Neural cell (in vitro differentiated cells): Measurements from ENCODE around the gene TBC1D22B. TPM values are rescaled to one million over a fixed set of nuclear protein-coding genes. Genes with fewer than 3 reads are reported as not detected.

ENCODE experiments used
- H2AFZ ChIP-seq: fragments of 200-600, 300-800 bp; sonication (generic), shearing (Covaris generic); 2 replicates; pipeline ENCODE4 v1.6.0; 2014; ENCODE audit warnings: low read depth, mild to moderate bottlenecking, antibody characterized with exemption, low read length, moderate library complexity
- H3F3A ChIP-seq: fragments of 200-600 bp; shearing (Covaris generic); 2 replicates; pipeline ENCODE4 v1.6.1; 2016; ENCODE audit warnings: mild to moderate bottlenecking, moderate library complexity, mixed read lengths, antibody characterized with exemption, low read length; ENCODE audit not compliant: insufficient read depth, poor library complexity, severe bottlenecking
- H3K27ac ChIP-seq: fragments of 200-600, 300-800 bp; sonication (generic), shearing (Covaris generic); 2 replicates; pipeline ENCODE4 v1.5.1; 2014; ENCODE audit warnings: mild to moderate bottlenecking, low read length, moderate library complexity
- H3K27me3 ChIP-seq: fragments of 300-800, 200-600 bp; sonication (generic), shearing (Covaris generic); 2 replicates; pipeline ENCODE4 v1.6.0; 2014; ENCODE audit warnings: mild to moderate bottlenecking, low read depth, low read length, moderate library complexity; ENCODE audit not compliant: insufficient read depth
- H3K36me3 ChIP-seq: fragments of 300-800, 200-600 bp; sonication (generic), shearing (Covaris generic); 2 replicates; pipeline ENCODE4 v1.5.1; 2014; ENCODE audit warnings: mild to moderate bottlenecking, antibody characterized with exemption, low read length, moderate library complexity; ENCODE audit not compliant: insufficient read depth
- H3K4me2 ChIP-seq: fragments of 300-800, 200-600 bp; sonication (generic), shearing (Covaris generic); 2 replicates; pipeline ENCODE4 v1.6.0; 2014; ENCODE audit warnings: mild to moderate bottlenecking, low read length
- H3K4me3 ChIP-seq: fragments of 300-800, 200-600 bp; sonication (generic), shearing (Covaris generic); 2 replicates; pipeline ENCODE4 v1.5.1; 2014; ENCODE audit warnings: mild to moderate bottlenecking, low read length, moderate library complexity
- H3K79me2 ChIP-seq: fragments of 200-600 bp; shearing (Covaris generic); replicated peaks from 2 replicates; pipeline ENCODE4 v1.6.0; 2014; ENCODE audit warnings: mild to moderate bottlenecking, low read length, moderate library complexity; ENCODE audit not compliant: insufficient read depth
- H3K9ac ChIP-seq: fragments of 300-800, 200-600 bp; sonication (generic), shearing (Covaris generic); 2 replicates; pipeline ENCODE4 v1.6.1; 2016; ENCODE audit warnings: mild to moderate bottlenecking, low read length, mixed read lengths
- H3K9me2 ChIP-seq: fragments of 200-600 bp; shearing (Covaris generic); 2 replicates; pipeline ENCODE4 v1.6.1; 2016; ENCODE audit warnings: mild to moderate bottlenecking, low read length, mixed read lengths; ENCODE audit not compliant: insufficient read depth
- H3K9me3 ChIP-seq: fragments of 200-600, 300-800 bp; sonication (generic), shearing (Covaris generic); 2 replicates; pipeline ENCODE4 v1.6.1; 2016; ENCODE audit warnings: mild to moderate bottlenecking, mixed run types, low read length, moderate library complexity, mixed read lengths
- H4K20me1 ChIP-seq: fragments of 200-600 bp; shearing (Covaris generic); 2 replicates; pipeline ENCODE4 v1.6.1; 2016; ENCODE audit warnings: mild to moderate bottlenecking, mixed run types; ENCODE audit not compliant: insufficient read depth
- CTCF ChIP-seq: fragments of 450-650 bp; IDR thresholded peaks from 2 replicates; pipeline ENCODE4 v1.5.1; 2014; ENCODE audit warnings: antibody characterized with exemption, mild to moderate bottlenecking, moderate library complexity; ENCODE audit not compliant: poor library complexity, severe bottlenecking
- EP300 ChIP-seq: fragments of 450-650 bp; conservative IDR thresholded peaks from 2 replicates; pipeline ENCODE4 v1.6.1; 2014; ENCODE audit warnings: antibody characterized with exemption, mild to moderate bottlenecking, moderate library complexity; ENCODE audit not compliant: poor library complexity, severe bottlenecking
- EZH2 ChIP-seq: fragments of 200-600, 300-800 bp; shearing (Covaris generic), sonication (generic); IDR thresholded peaks from 2 replicates; pipeline ENCODE4 v1.6.1; 2014; ENCODE audit warnings: antibody characterized with exemption, low read length, borderline replicate concordance, mild to moderate bottlenecking; ENCODE audit not compliant: insufficient read depth, poor library complexity, severe bottlenecking
- MXI1 ChIP-seq: fragments of 450-650 bp; conservative IDR thresholded peaks from 2 replicates; pipeline ENCODE4 v1.6.1; 2014; ENCODE audit warnings: antibody characterized with exemption, mild to moderate bottlenecking; ENCODE audit not compliant: poor library complexity, severe bottlenecking
- POLR2AphosphoS5 ChIP-seq: IDR thresholded peaks from 2 replicates; pipeline ENCODE4 v1.6.1; 2012
- RAD21 ChIP-seq: fragments of 450-650 bp; conservative IDR thresholded peaks from 2 replicates; pipeline ENCODE4 v1.6.1; 2014; ENCODE audit warnings: antibody characterized with exemption, mild to moderate bottlenecking, moderate library complexity
- REST ChIP-seq: IDR thresholded peaks from 2 replicates; pipeline ENCODE4 v1.6.1; 2012; ENCODE audit warnings: borderline replicate concordance
- SMC3 ChIP-seq: fragments of 450-650 bp; conservative IDR thresholded peaks from 2 replicates; pipeline ENCODE4 v1.6.1; 2014; ENCODE audit warnings: antibody characterized with exemption, mild to moderate bottlenecking, moderate library complexity; ENCODE audit not compliant: poor library complexity
- TAF1 ChIP-seq: IDR thresholded peaks from 2 replicates; pipeline ENCODE4 v1.6.1; 2012; ENCODE audit warnings: low read depth
- polyA plus RNA-seq: library from polyadenylated mRNA; depleted of rRNA; stranded (reverse); fragments of >200 nt; gene quantifications from 2 replicates; pipeline ENCODE4 v1.2.3, GENCODE V29; 2014

Gene TBC1D22B
- polyA plus RNA-seq, 1 donor from 2014 or later, result 10.6 TPM

- H3K9me3 ChIP-seq, result no peaks in the 10 kb centered on the region
- no peaks in the 10 kb centered on the region for H3F3A ChIP-seq
- no peak overlapping the region for H3K4me3 ChIP-seq
- H2AFZ ChIP-seq, result no peak overlapping the region
- no peaks in the 10 kb centered on the region for H3K79me2 ChIP-seq
- H4K20me1 ChIP-seq, result no peaks in the 10 kb centered on the region
- TF ChIP-seq SMC3 (no peak), POLR2AphosphoS5 (no peak), CTCF (no peak), RAD21 (no peak), EZH2 (no peak), REST (no peak), MXI1 (no peak), TAF1 (no peak), EP300 (no peak)
- no peaks in the 10 kb centered on the region for H3K36me3 ChIP-seq
- no peaks in the 10 kb centered on the region for H3K9me2 ChIP-seq
- H3K27ac ChIP-seq, result no peak overlapping the region
- no peaks in the 10 kb centered on the region for H3K27me3 ChIP-seq
- H3K9ac ChIP-seq, result no peak overlapping the region
- no peak overlapping the region for H3K4me2 ChIP-seq
Measured at GRCh38 chr6:37208793-37209192, 48.8 kb upstream of the TBC1D22B start.

- no peaks in the 10 kb centered on the region for H3K27me3 ChIP-seq
- no peaks in the 10 kb centered on the region for H3K36me3 ChIP-seq
- no peak overlapping the region for H3K27ac ChIP-seq
- TF ChIP-seq REST (no peak), POLR2AphosphoS5 (no peak), EZH2 (no peak), MXI1 (no peak), EP300 (no peak), TAF1 (no peak), SMC3 (no peak)
- H3K79me2 ChIP-seq, result no peaks in the 10 kb centered on the region
- H3K9me3 ChIP-seq, result no peaks in the 10 kb centered on the region
- no peaks in the 10 kb centered on the region for H3K9me2 ChIP-seq
- no peaks in the 10 kb centered on the region for H3F3A ChIP-seq
- H3K9ac ChIP-seq, result no peak overlapping the region
- no peak overlapping the region for H2AFZ ChIP-seq
- H3K4me3 ChIP-seq, result no peak overlapping the region
- H3K4me2 ChIP-seq, result no peak overlapping the region
- no peaks in the 10 kb centered on the region for H4K20me1 ChIP-seq
Measured at GRCh38 chr6:37209461-37210205, 47.9 kb upstream of the TBC1D22B start.
